ENCODE data around the gene DHDDS.

The DHDDS gene

GRCh38 chr1:26391450-26391849 lies 40.7 kb upstream of the DHDDS start:
- in situ Hi-C loops (cut with MboI; ENCODE audit: low pct_unique_long_range_greater_than_20kb, low sequenced_read_pairs, unreplicated experiment) = no loop called here
- no peak for DNase-seq (ENCODE audit: low spot score)
- peak; percentile 64 for TF ChIP-seq CTCF (IDR thresholded peaks at IDR 0.05; ENCODE audit: extremely low read depth, insufficient read depth, missing control alignments)

GRCh38 chr1:26395754-26396153 lies 36.4 kb upstream of the DHDDS start:
- TF ChIP-seq CTCF (IDR thresholded peaks at IDR 0.05; ENCODE audit: extremely low read depth, insufficient read depth, missing control alignments) = no peak
- DNase-seq (ENCODE audit: low spot score) = no peak
- in situ Hi-C loops (cut with MboI; ENCODE audit: low pct_unique_long_range_greater_than_20kb, low sequenced_read_pairs, unreplicated experiment) = no loop called here

GRCh38 chr1:26399034-26399433 lies 33.1 kb upstream of the DHDDS start:
- in situ Hi-C loops (cut with MboI; ENCODE audit: low pct_unique_long_range_greater_than_20kb, low sequenced_read_pairs, unreplicated experiment) = no loop called here
- DNase-seq (ENCODE audit: low spot score) = no peak
- no peak for TF ChIP-seq CTCF (IDR thresholded peaks at IDR 0.05; ENCODE audit: extremely low read depth, insufficient read depth, missing control alignments)

GRCh38 chr1:26401891-26402290 lies 30.2 kb upstream of the DHDDS start:
- TF ChIP-seq CTCF (IDR thresholded peaks at IDR 0.05; ENCODE audit: extremely low read depth, insufficient read depth, missing control alignments) = no peak
- in situ Hi-C loops (cut with MboI; ENCODE audit: low pct_unique_long_range_greater_than_20kb, low sequenced_read_pairs, unreplicated experiment) = no loop called here
- DNase-seq (ENCODE audit: low spot score) = no peak

- no peak for TF ChIP-seq CTCF (IDR thresholded peaks at IDR 0.05; ENCODE audit: extremely low read depth, insufficient read depth, missing control alignments)
- no peak for DNase-seq (ENCODE audit: low spot score)
- in situ Hi-C loops (cut with MboI; ENCODE audit: low pct_unique_long_range_greater_than_20kb, low sequenced_read_pairs, unreplicated experiment) = no loop called here
Observed at GRCh38 chr1:26403656-26404055, 28.5 kb upstream of the DHDDS start.

GRCh38 chr1:26404641-26405040 lies 27.5 kb upstream of the DHDDS start:
- in situ Hi-C loops (cut with MboI; ENCODE audit: low pct_unique_long_range_greater_than_20kb, low sequenced_read_pairs, unreplicated experiment) = no loop called here
- no peak for DNase-seq (ENCODE audit: low spot score)
- no peak for TF ChIP-seq CTCF (IDR thresholded peaks at IDR 0.05; ENCODE audit: extremely low read depth, insufficient read depth, missing control alignments)

Data from GM13977 (cell line).